Muscle of back (tissue), 13 donors: ENCODE measurements around the gene ANKRD50. TPM values are rescaled to one million over a fixed set of nuclear protein-coding genes. Genes with fewer than 3 reads are reported as not detected.

Source experiments
- DNase-seq, 3 donors: peaks; one replicate each; pipeline versions ENCODE4 v3.0.0 to v3.0.0-alpha.2; 2013
- long read RNA-seq, 9 donors: transcript quantifications; one replicate each; lab custom pipeline, GENCODE V29; 2026
- polyA plus RNA-seq, 10 donors: library from polyadenylated mRNA; unstranded; fragments of 120-200 nt; gene quantifications; one replicate each; pipeline ENCODE4 v1.2.1, GENCODE V29; 2013; ENCODE audit not compliant: insufficient read length in 10 of 10

The ANKRD50 gene, protein sequence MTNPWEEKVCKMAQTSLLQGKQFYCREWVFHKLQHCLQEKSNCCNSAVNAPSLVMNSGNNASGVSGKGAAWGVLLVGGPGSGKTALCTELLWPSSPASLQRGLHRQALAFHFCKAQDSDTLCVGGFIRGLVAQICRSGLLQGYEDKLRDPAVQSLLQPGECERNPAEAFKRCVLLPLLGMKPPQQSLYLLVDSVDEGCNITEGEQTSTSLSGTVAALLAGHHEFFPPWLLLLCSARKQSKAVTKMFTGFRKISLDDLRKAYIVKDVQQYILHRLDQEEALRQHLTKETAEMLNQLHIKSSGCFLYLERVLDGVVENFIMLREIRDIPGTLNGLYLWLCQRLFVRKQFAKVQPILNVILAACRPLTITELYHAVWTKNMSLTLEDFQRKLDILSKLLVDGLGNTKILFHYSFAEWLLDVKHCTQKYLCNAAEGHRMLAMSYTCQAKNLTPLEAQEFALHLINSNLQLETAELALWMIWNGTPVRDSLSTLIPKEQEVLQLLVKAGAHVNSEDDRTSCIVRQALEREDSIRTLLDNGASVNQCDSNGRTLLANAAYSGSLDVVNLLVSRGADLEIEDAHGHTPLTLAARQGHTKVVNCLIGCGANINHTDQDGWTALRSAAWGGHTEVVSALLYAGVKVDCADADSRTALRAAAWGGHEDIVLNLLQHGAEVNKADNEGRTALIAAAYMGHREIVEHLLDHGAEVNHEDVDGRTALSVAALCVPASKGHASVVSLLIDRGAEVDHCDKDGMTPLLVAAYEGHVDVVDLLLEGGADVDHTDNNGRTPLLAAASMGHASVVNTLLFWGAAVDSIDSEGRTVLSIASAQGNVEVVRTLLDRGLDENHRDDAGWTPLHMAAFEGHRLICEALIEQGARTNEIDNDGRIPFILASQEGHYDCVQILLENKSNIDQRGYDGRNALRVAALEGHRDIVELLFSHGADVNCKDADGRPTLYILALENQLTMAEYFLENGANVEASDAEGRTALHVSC (N-terminal part only)
- polyA plus RNA-seq: 10 to 100 TPM; 49.4 to 78.2 (median 61.5) TPM
- long read RNA-seq, donor 1, full-length matches to known transcripts: 5 of 41 reads
- long read RNA-seq, donor 1, partial matches to known transcripts: 36 of 41 reads
- long read RNA-seq, donor 1, other reads (novel, unspliced or antisense): 0 of 41 reads
- long read RNA-seq, donor 2, full-length matches to known transcripts: 7 of 27 reads
- long read RNA-seq, donor 2, partial matches to known transcripts: 20 of 27 reads
- long read RNA-seq, donor 2, other reads (novel, unspliced or antisense): 0 of 27 reads
- long read RNA-seq, donor 3: 0 reads
- long read RNA-seq, donor 4, full-length matches to known transcripts: 1 of 36 reads
- long read RNA-seq, donor 4, partial matches to known transcripts: 35 of 36 reads
- long read RNA-seq, donor 4, other reads (novel, unspliced or antisense): 0 of 36 reads
- long read RNA-seq, donor 5, full-length matches to known transcripts: 2 of 27 reads
- long read RNA-seq, donor 5, partial matches to known transcripts: 25 of 27 reads
- long read RNA-seq, donor 5, other reads (novel, unspliced or antisense): 0 of 27 reads
- long read RNA-seq, donor 6, full-length matches to known transcripts: 2 of 38 reads
- long read RNA-seq, donor 6, partial matches to known transcripts: 36 of 38 reads
- long read RNA-seq, donor 6, other reads (novel, unspliced or antisense): 0 of 38 reads
- long read RNA-seq, donor 7, full-length matches to known transcripts: 3 of 47 reads
- long read RNA-seq, donor 7, partial matches to known transcripts: 44 of 47 reads
- long read RNA-seq, donor 7, other reads (novel, unspliced or antisense): 0 of 47 reads
- long read RNA-seq, donor 8, full-length matches to known transcripts: 3 of 24 reads
- long read RNA-seq, donor 8, partial matches to known transcripts: 21 of 24 reads
- long read RNA-seq, donor 8, other reads (novel, unspliced or antisense): 0 of 24 reads
- long read RNA-seq, donor 9: 0 reads

DNA sequence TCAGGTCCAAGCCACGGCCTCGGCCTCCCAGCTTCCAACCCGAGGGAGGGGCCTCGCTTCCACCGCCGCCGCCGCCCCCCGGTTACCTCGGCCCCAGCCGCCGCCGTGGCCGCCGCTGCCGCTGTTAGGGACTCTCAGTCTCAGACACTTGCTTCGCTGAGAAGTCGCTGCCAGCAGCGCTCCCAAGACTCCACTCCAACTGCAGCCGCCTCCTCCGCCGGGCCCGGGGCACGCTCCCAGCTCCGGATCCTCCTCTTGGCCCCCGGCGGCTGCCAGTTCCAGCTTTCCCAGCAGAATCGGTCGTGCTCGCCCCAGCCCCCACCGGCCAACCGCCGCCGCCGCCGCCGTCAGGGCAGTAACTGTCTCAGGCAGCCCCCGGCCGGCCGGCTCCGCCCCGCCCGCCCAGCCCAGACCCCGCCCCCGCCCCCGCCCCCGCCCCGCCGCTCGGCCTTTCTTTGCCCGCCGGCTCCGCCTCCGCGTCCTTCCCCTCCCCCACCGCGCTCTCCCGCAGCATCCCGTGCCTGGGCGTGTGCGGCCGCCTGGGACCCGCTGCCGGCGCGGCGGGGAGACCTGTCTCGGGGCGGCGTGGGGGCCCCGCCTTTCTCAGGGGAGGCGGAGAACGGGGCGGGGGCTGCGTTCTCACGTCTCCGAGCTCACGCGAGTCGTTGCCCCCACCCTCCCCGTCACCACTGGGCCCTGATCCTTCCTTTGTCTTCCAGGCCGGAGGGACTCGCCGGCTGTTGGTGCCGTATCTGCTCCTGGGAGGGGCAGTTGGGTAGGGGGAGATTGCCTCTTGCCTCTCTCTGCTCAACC, at the start of gene ANKRD50:
Gene ANKRD50, minus strand, starts transcription at position 361 of the 813 bp plus-strand sequence. CDS start 2,221 bp downstream, outside the sequence.
- peak; percentile 95 to 98 (median 96) for DNase-seq

- no peak for DNase-seq
Measured at GRCh38 chr4:124757126-124757525, 44.6 kb upstream of the ANKRD50 start.

GRCh38 chr4:124754681-124755080, 42.1 kb upstream of the ANKRD50 start:
- no peak for DNase-seq

DNA sequence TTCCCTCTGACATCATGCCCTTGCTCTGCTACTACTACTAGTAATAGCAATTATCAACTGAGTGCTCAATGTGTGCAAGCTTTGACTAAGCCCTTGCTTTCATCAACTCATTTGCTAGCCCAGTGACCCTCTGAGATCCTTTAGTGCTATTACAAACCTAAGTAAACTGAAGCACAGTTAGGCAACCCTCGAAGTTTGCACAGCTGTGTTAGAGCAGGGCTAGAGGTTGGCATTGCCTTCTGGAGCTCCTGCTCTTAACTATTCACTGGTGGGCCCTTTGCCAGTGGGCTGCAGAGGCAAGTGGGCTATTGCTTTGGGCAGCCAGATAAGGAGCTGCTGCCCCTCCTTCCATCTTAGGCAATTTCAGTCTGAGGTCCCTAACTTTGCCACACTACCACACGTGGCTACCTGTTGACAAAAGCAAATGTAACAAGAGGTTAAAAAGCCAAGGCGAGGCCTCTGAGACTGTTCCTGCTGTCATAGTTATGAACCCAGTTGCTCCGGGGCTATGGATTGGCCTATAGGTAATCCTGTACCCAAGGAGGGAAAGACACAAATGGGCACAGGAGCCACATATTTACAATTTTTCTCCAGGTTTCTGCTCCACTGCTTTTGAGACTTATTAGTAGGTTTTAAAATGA, 41.5 kb upstream of the ANKRD50 start:
- no peak for DNase-seq

GRCh38 chr4:124749421-124749820, 36.9 kb upstream of the ANKRD50 start:
- no peak for DNase-seq

DNA sequence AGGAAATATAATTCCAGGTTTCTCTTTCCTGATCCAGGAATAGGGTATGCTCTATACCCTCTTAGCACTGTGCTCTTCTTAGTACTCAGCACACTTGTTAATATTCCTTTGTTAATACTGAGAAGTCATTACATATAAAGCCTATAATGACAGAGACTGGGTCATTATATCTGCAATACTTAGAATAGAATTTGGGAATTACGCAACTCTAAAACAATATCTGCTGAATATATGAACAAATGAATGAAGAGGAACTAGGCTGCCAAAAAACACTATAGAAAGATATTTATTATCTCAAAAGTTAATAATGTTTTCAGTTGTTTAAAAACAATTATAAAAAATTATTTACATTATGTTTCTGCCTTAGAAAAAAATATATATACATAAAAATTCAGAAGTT, 36.4 kb upstream of the ANKRD50 start:
- DNase-seq: no peak

DNA sequence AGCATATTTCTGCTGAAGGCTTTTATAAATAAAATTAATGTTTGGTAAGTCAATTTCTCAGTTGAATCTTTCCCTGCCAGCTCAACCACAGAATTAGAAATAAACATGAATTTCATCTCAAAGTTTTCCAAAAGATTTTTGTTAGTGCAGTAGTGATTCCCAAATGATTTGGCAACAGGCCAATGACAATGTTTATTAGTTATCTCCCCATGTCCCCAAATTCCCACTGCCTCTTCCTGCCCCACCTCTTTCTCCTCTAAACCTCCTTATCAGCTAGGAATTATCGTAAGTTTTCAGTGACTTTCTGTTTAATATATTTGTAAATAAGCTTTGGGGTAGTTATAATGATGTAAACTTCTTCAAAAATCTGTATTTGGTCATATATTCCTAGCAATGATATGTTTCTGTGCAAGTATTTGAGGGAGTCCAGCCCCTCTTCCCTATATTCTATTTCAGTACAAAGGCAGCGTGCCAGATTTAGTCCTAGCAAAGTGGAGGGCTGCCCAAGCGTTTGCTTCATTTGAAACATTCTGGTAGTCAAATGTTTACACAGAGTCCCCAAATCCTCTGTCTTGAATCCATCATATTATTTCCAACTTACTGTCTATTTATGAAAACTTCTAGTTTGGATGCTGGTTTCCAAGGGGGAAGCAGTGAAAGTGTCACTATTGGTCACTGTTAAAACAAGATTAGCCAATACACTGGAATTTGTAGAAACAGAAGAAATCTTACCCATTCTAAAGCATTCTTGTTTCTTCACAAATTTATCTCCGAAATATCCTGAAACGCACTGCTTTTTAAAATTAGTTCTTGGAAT, 33.7 kb upstream of the ANKRD50 start:
- DNase-seq: peak; percentile 22 to 75 (median 47)

GRCh38 chr4:124743711-124744110, 31.2 kb upstream of the ANKRD50 start:
- no peak for DNase-seq

GRCh38 chr4:124740501-124740900, 28.0 kb upstream of the ANKRD50 start:
- DNase-seq: no peak

GRCh38 chr4:124738994-124739393, 26.5 kb upstream of the ANKRD50 start:
- DNase-seq: no peak

GRCh38 chr4:124737619-124738018, 25.1 kb upstream of the ANKRD50 start:
- no peak for DNase-seq

DNA sequence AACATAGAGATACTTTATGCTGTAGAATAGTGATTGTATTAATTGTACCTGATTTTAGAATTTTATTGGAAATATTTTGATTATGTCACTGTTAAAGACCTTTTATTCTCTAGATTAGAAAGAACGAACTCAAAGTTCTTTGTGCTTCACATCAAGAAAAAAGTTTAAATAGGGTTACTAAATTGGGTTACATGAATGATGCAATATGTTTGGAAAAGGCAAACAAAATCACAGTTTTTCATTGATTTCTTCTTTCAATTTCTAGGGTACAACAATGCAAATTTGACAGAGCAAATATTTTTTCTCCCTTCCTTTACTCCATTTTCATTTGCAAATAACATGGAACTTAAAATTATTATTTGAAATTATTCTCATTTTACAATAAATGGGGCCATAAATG, 24.0 kb upstream of the ANKRD50 start:
- DNase-seq: no peak

DNA sequence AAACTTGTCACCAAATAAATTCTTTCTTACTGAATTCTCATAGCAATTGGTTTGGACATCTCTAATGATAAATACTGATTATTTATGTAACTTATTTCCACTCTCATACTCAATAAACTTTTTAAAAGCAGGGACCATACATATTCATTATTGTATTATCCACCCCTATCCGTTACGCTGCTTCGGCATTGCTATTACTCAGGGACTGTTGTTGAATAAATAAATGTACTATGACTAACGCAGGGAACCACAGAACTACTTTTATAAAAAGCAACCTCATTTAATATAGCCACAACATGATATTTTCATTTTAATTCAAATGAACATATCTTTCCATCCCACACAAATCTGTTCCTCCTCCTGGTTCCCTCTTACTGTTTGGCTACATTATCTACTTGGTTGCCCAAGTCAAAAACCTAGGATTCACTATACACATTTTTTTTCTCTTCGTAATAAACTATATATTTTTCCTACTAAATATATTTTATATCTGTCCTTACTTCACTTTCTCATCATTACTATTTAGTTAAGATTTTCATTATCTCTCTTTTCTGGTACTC, 14.9 kb upstream of the ANKRD50 start:
- DNase-seq: no peak

GRCh38 chr4:124726269-124726668, 13.7 kb upstream of the ANKRD50 start:
- no peak for DNase-seq

- DNase-seq: no peak
Measured at GRCh38 chr4:124722071-124722470, 9.5 kb upstream of the ANKRD50 start.

DNA sequence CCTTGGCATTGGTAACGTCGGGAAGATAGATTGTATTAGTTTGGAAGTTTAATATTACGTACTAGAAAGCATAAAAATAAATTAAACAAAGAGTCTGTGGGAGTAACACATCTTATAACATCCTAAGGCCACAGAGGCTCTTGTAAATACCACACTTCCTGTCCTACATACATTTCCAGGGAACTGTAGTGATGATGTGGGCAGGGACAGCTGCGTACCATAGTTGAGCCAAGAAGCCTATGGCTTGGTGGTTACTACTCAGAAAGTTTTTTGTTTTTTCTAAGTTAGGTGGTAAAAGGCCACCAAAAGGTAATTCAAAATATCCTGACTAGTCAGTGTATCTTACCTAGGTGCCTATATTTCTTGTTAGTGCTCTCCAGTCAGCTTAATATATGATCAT, 4.6 kb upstream of the ANKRD50 start:
- no peak for DNase-seq

GRCh38 chr4:124713185-124713592, 657 bp upstream of the ANKRD50 start:
- DNase-seq: peak in 2 of 3 donors; percentile 74 to 79
